IMR-90 (cell line): ENCODE data around the gene DPP6. TPM values are rescaled to one million over a fixed set of nuclear protein-coding genes. Genes with fewer than 3 reads are reported as not detected.

Source experiments
- ATAC-seq: fragments of 200-7000 bp; cut with Tn5 transposase; 2 replicates; pipeline ENCODE4 v1.9.1; 2020; ENCODE audit warnings: low read depth, mild to moderate bottlenecking, moderate library complexity
- BruUV-seq: library from RNA; stranded (reverse); fragments of 400-500 nt; replicated peaks from 2 replicates; lab custom pipeline; 2021; lab: Mats Ljungman, UMichigan
- CTCF ChIA-PET: fragments of 300-600 bp; formaldehyde crosslinking; extraction: SDS; loops from one replicate; lab custom pipeline; 2021; ENCODE audit warnings: antibody characterized with exemption; lab: Yijun Ruan, JAX
- POLR2A ChIA-PET: fragments of 300-600 bp; sonication (Branson Sonifier 250); formaldehyde crosslinking; loops from one replicate; lab custom pipeline; 2022; ENCODE audit warnings: antibody characterized with exemption; ENCODE audit not compliant: unreplicated experiment; lab: Charles Lee
- DNase-seq: peaks from one replicate; pipeline ENCODE4 v3.0.0; 2013
- H2AFZ ChIP-seq: replicated peaks from 2 replicates; pipeline ENCODE3; 2013; ENCODE audit warnings: low read length, mild to moderate bottlenecking; ENCODE audit not compliant: poor library complexity
- H2AK5ac ChIP-seq: 2 replicates; pipeline ENCODE4 v1.6.1; 2013; ENCODE audit warnings: low read depth, low read length, inconsistent platforms
- H2AK9ac ChIP-seq: replicated peaks from 2 replicates; pipeline ENCODE3; 2013; ENCODE audit warnings: mild to moderate bottlenecking, low read depth, low read length, moderate library complexity; ENCODE audit not compliant: poor library complexity
- H2BK120ac ChIP-seq: 2 replicates; pipeline ENCODE4 v1.6.1; 2013; ENCODE audit warnings: low read depth, low read length, inconsistent platforms
- H2BK15ac ChIP-seq: 3 replicates; pipeline ENCODE4 v1.6.1; 2013; ENCODE audit warnings: low read depth, low read length, inconsistent platforms
- H2BK20ac ChIP-seq: 2 replicates; pipeline ENCODE4 v1.6.1; 2013; ENCODE audit warnings: low read depth, mild to moderate bottlenecking, inconsistent platforms, low read length, moderate library complexity
- H2BK5ac ChIP-seq: 2 replicates; pipeline ENCODE4 v1.6.1; 2013; ENCODE audit warnings: mild to moderate bottlenecking, low read depth, low read length, inconsistent platforms; ENCODE audit not compliant: poor library complexity, severe bottlenecking
- H3K14ac ChIP-seq: replicated peaks from 2 replicates; pipeline ENCODE4 v1.6.1; 2013; ENCODE audit warnings: low read depth, low read length, inconsistent platforms
- H3K18ac ChIP-seq: 2 replicates; pipeline ENCODE4 v1.6.1; 2013; ENCODE audit warnings: low read depth, low read length, control low read depth
- H3K23ac ChIP-seq: 2 replicates; pipeline ENCODE4 v1.6.1; 2013; ENCODE audit warnings: low read depth, low read length, inconsistent platforms
- H3K27ac ChIP-seq: 2 replicates; pipeline ENCODE4 v1.5.1; 2013; ENCODE audit warnings: mild to moderate bottlenecking, control low read depth, low read length; ENCODE audit not compliant: insufficient read depth
- H3K27me3 ChIP-seq: 2 replicates; pipeline ENCODE4 v1.6.1; 2013; ENCODE audit warnings: low read length; ENCODE audit not compliant: control insufficient read depth, insufficient read depth
- H3K36me3 ChIP-seq: 2 replicates; pipeline ENCODE4 v1.6.1; 2013; ENCODE audit warnings: low read length, mixed read lengths; ENCODE audit not compliant: control insufficient read depth, insufficient read depth
- H3K4ac ChIP-seq: 2 replicates; pipeline ENCODE4 v1.6.1; 2013; ENCODE audit warnings: low read depth, low read length, inconsistent platforms
- H3K4me1 ChIP-seq: 2 replicates; pipeline ENCODE4 v1.6.1; 2013; ENCODE audit warnings: low read length, mixed read lengths; ENCODE audit not compliant: control insufficient read depth, insufficient read depth
- H3K4me2 ChIP-seq: 2 replicates; pipeline ENCODE4 v1.6.1; 2013; ENCODE audit warnings: low read depth, mild to moderate bottlenecking, control low read depth, low read length, moderate library complexity
- H3K4me3 ChIP-seq: 2 replicates; pipeline ENCODE4 v1.5.1; 2013; ENCODE audit warnings: low read depth, mild to moderate bottlenecking, control low read depth, low read length, moderate library complexity; ENCODE audit not compliant: insufficient read depth
- H3K56ac ChIP-seq: 2 replicates; pipeline ENCODE4 v1.6.1; 2013; ENCODE audit warnings: low read length, inconsistent platforms; ENCODE audit not compliant: insufficient read depth; ENCODE audit errors: extremely low read depth
- H3K79me1 ChIP-seq, 2 experiments: 2 replicates each; pipeline ENCODE4 v1.6.1; 2013; ENCODE audit warnings: low read length in 2 of 2, inconsistent platforms in 1 of 2, low read depth in 1 of 2
- H3K9ac ChIP-seq: 2 replicates; pipeline ENCODE4 v1.6.1; 2013; ENCODE audit warnings: low read depth, low read length, control low read depth
- H3K9me1 ChIP-seq: 2 replicates; pipeline ENCODE4 v1.6.1; 2013; ENCODE audit warnings: low read length, inconsistent platforms; ENCODE audit not compliant: insufficient read depth
- H3K9me3 ChIP-seq: 2 replicates; pipeline ENCODE4 v1.6.1; 2013; ENCODE audit warnings: low read length; ENCODE audit not compliant: control insufficient read depth, insufficient read depth
- H4K20me1 ChIP-seq: 2 replicates; pipeline ENCODE4 v1.6.1; 2013; ENCODE audit warnings: low read length, inconsistent platforms; ENCODE audit not compliant: insufficient read depth
- H4K5ac ChIP-seq: 2 replicates; pipeline ENCODE4 v1.6.1; 2013; ENCODE audit warnings: mild to moderate bottlenecking, low read depth, low read length, control low read depth
- H4K8ac ChIP-seq, 2 experiments: 2 replicates each; pipeline ENCODE4 v1.6.1; 2013; ENCODE audit warnings: low read depth in 2 of 2, low read length in 2 of 2, control low read depth in 1 of 2, inconsistent platforms in 1 of 2
- H4K91ac ChIP-seq: 2 replicates; pipeline ENCODE4 v1.6.1; 2013; ENCODE audit warnings: low read depth, low read length, inconsistent platforms; ENCODE audit not compliant: insufficient read depth
- BHLHE40 ChIP-seq: fragments of 150-350 bp; IDR thresholded peaks from 2 replicates; pipeline ENCODE4 v1.6.1; 2016; ENCODE audit warnings: mild to moderate bottlenecking, low read depth, low read length
- CEBPB ChIP-seq: IDR thresholded peaks from 2 replicates; pipeline ENCODE4 v1.6.1; 2012; ENCODE audit warnings: low read depth, low read length, improper control_type of control experiment
- CHD1 ChIP-seq: IDR thresholded peaks from 2 replicates; pipeline ENCODE4 v1.6.1; 2012; ENCODE audit warnings: low read depth, low read length, improper control_type of control experiment
- FOS ChIP-seq: fragments of 150-350 bp; IDR thresholded peaks from 2 replicates; pipeline ENCODE4 v1.6.1; 2016; ENCODE audit warnings: low read depth, low read length
- MAFK ChIP-seq: IDR thresholded peaks from 2 replicates; pipeline ENCODE4 v1.6.1; 2012; ENCODE audit warnings: low read depth, low read length, improper control_type of control experiment
- RCOR1 ChIP-seq: IDR thresholded peaks from 2 replicates; pipeline ENCODE4 v1.6.1; 2012; ENCODE audit warnings: mild to moderate bottlenecking, low read length, improper control_type of control experiment; ENCODE audit not compliant: insufficient replicate concordance
- RFX5 ChIP-seq: IDR thresholded peaks from 2 replicates; pipeline ENCODE4 v1.8.0; 2012; ENCODE audit warnings: low read depth, mild to moderate bottlenecking, low read length, moderate library complexity
- SMC3 ChIP-seq: fragments of 150-350 bp; IDR thresholded peaks from 2 replicates; pipeline ENCODE4 v1.6.1; 2016; ENCODE audit warnings: low read depth, mild to moderate bottlenecking, antibody characterized with exemption, low read length, moderate library complexity
- WGBS, 2 experiments: methylation state at CpG; one replicate each; pipeline versions ENCODE4 v1.1.5 to v1.1.7; 2013; ENCODE audit warnings: missing lambda C conversion rate in 2 of 2; ENCODE audit not compliant: insufficient read length in 1 of 2; ENCODE audit errors: extremely low coverage in 2 of 2; 5-methylcytosine and 5-hydroxymethylcytosine counted together
- dilution Hi-C: fragments of 300-500 bp; cut with HindIII; formaldehyde crosslinking; loops from one replicate; pipeline ENCODE4 v1.14.3; 2018; ENCODE audit warnings: low sequenced_read_pairs; ENCODE audit not compliant: unreplicated experiment
- in situ Hi-C: fragments of 300-500 bp; cut with MboI; formaldehyde crosslinking; loops from 3 replicates; pipeline ENCODE4 v1.14.3; 2019; ENCODE audit warnings: low sequenced_read_pairs, inconsistent platforms, mixed read lengths
- intact Hi-C: fragments of 100-400 bp; cut with micrococcal nuclease; formaldehyde crosslinking; loops from 2 replicates; pipeline ENCODE4 v1.10.0; 2022
- polyA plus RNA-seq, 3 experiments: library from polyadenylated mRNA; depleted of rRNA; stranded (reverse); fragments of >200 nt; gene quantifications; 2 replicates each; pipeline ENCODE4 v1.2.3, GENCODE V29; 2012; ENCODE audit warnings: low replicate concordance in 1 of 3
- total RNA-seq: library from RNA; depleted of rRNA; stranded (reverse); fragments of >200 nt; gene quantifications from 2 replicates; pipeline ENCODE4 v1.2.3, GENCODE V29; 2012
- TF ChIP-seq, protein P1 (sequence below): conservative IDR thresholded peaks from 2 replicates; pipeline ENCODE4 v1.5.1; 2012; ENCODE audit warnings: mild to moderate bottlenecking, low read depth, low read length, improper control_type of control experiment
- TF ChIP-seq, protein P2 (sequence below): fragments of 150-350 bp; IDR thresholded peaks from 2 replicates; pipeline ENCODE4 v1.6.1; 2016; ENCODE audit warnings: low read depth, mild to moderate bottlenecking, low read length, moderate library complexity, borderline replicate concordance
- TF ChIP-seq, protein P3 (sequence below): fragments of 150-350 bp; IDR thresholded peaks from 2 replicates; pipeline ENCODE4 v1.6.1; 2017; ENCODE audit warnings: mild to moderate bottlenecking, antibody characterized with exemption, low read length, low read depth

DPP6 gene
- total and polyA plus RNA-seq, 2 of the 4 experiments (the other 2 are of a cell fraction) = not detected

DNA sequence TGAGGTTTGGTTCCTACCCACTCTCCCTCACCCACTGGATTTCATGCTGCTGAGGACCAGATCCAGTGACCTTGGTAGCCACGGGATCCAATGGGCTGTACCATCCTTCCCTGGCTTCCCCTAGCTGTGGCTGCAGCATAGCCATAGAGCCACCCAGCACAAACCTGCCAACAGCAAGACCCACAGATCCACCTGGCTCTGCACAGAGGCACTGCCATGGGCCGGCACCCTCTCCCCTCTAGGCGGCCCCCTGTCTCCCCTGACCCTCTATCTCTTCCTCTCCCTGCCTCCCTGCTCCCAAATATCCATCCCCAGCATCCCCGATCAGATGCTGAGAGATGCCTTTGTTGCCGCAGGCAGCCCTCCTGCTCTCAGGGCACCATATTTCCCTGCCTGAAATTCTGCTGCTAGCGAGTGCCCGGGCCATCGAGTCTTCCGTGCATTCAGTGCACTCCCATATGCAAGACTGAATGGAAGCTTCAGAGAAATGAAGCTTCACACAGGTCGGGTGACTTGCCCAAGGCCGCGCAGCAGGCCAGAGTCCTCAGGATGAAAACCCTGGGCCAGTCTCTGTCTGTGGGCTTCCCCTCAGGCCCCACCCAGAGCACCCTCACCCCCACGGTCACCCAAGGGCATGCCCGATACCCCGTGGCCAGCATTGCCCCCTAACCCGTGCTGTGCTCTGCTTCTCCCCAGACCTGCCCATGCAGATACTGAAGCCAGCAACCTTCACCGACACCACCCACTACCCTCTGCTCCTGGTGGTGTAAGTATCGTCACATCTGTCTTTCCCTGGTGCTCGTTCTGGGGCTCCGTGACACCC lies 819.9 kb downstream of the DPP6 start:
- Histone ChIP-seq H3K9me3 (peaks cover 47% of the 10 kb centered on the region), H3K9ac (no peak overlapping the region), H3K56ac (no peak overlapping the region), H3K36me3 (no peaks in the 10 kb centered on the region), H3K4me2 (no peak overlapping the region), H2AK5ac (no peak overlapping the region), H3K4me1 (no peaks in the 10 kb centered on the region), H2AFZ (no peak overlapping the region), H2BK120ac (no peak overlapping the region), H4K20me1 (no peaks in the 10 kb centered on the region), H3K4ac (no peak overlapping the region), H3K4me3 (no peak overlapping the region), H3K9me1 (no peaks in the 10 kb centered on the region), H3K18ac (no peak overlapping the region), H4K8ac (no peak overlapping the region), H3K27ac (no peak overlapping the region), H3K27me3 (no peaks in the 10 kb centered on the region), H3K79me1 (no peaks in the 10 kb centered on the region), H2BK5ac (no peak overlapping the region), H4K91ac (no peak overlapping the region), H2AK9ac (no peak overlapping the region), H3K23ac (no peak overlapping the region), H2BK15ac (no peak overlapping the region), H2BK20ac (no peak overlapping the region), H4K5ac (no peak overlapping the region), H3K14ac (no peak overlapping the region)
- POLR2A ChIA-PET = no interaction called here
- dilution Hi-C loops = no loop called here
- BruUV-seq = no TSS peak
- intact Hi-C loops = no loop called here
- WGBS, 2 experiments = 100% methylated on average over 1 of the region's 20 CpGs; no CpG with 5 or more reads in 1 of the 2 experiments
- CTCF ChIA-PET = no interaction called here
- ATAC-seq = no peak
- DNase-seq = no peak
- in situ Hi-C loops = no loop called here
- no peak for TF ChIP-seq RCOR1
- TF ChIP-seq, protein P1, sequence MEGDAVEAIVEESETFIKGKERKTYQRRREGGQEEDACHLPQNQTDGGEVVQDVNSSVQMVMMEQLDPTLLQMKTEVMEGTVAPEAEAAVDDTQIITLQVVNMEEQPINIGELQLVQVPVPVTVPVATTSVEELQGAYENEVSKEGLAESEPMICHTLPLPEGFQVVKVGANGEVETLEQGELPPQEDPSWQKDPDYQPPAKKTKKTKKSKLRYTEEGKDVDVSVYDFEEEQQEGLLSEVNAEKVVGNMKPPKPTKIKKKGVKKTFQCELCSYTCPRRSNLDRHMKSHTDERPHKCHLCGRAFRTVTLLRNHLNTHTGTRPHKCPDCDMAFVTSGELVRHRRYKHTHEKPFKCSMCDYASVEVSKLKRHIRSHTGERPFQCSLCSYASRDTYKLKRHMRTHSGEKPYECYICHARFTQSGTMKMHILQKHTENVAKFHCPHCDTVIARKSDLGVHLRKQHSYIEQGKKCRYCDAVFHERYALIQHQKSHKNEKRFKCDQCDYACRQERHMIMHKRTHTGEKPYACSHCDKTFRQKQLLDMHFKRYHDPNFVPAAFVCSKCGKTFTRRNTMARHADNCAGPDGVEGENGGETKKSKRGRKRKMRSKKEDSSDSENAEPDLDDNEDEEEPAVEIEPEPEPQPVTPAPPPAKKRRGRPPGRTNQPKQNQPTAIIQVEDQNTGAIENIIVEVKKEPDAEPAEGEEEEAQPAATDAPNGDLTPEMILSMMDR = no peak
- no peak for TF ChIP-seq BHLHE40
- no peak for TF ChIP-seq CEBPB
- no peak for TF ChIP-seq RFX5
- TF ChIP-seq CHD1 = no peak
- no peak for TF ChIP-seq FOS
- TF ChIP-seq MAFK = no peak
- no peak for TF ChIP-seq SMC3
- TF ChIP-seq, protein P2, sequence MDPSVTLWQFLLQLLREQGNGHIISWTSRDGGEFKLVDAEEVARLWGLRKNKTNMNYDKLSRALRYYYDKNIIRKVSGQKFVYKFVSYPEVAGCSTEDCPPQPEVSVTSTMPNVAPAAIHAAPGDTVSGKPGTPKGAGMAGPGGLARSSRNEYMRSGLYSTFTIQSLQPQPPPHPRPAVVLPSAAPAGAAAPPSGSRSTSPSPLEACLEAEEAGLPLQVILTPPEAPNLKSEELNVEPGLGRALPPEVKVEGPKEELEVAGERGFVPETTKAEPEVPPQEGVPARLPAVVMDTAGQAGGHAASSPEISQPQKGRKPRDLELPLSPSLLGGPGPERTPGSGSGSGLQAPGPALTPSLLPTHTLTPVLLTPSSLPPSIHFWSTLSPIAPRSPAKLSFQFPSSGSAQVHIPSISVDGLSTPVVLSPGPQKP = no peak
- TF ChIP-seq, protein P3, sequence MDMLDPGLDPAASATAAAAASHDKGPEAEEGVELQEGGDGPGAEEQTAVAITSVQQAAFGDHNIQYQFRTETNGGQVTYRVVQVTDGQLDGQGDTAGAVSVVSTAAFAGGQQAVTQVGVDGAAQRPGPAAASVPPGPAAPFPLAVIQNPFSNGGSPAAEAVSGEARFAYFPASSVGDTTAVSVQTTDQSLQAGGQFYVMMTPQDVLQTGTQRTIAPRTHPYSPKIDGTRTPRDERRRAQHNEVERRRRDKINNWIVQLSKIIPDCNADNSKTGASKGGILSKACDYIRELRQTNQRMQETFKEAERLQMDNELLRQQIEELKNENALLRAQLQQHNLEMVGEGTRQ = no peak
